IMR-90 (cell line): ENCODE results near the gene PIK3CA. TPM values are rescaled to one million over a fixed set of nuclear protein-coding genes. Genes with fewer than 3 reads are reported as not detected.

Source experiments
- ATAC-seq: fragments of 200-7000 bp; cut with Tn5 transposase; 2 replicates; pipeline ENCODE4 v1.9.1; 2020; ENCODE audit warnings: low read depth, mild to moderate bottlenecking, moderate library complexity
- BruUV-seq: library from RNA; stranded (reverse); fragments of 400-500 nt; replicated peaks from 2 replicates; lab custom pipeline; 2021; lab: Mats Ljungman, UMichigan
- CTCF ChIA-PET: fragments of 300-600 bp; formaldehyde crosslinking; extraction: SDS; loops from one replicate; lab custom pipeline; 2021; ENCODE audit warnings: antibody characterized with exemption; lab: Yijun Ruan, JAX
- POLR2A ChIA-PET: fragments of 300-600 bp; sonication (Branson Sonifier 250); formaldehyde crosslinking; loops from one replicate; lab custom pipeline; 2022; ENCODE audit warnings: antibody characterized with exemption; ENCODE audit not compliant: unreplicated experiment; lab: Charles Lee
- DNase-seq: peaks from one replicate; pipeline ENCODE4 v3.0.0; 2013
- H2AFZ ChIP-seq: replicated peaks from 2 replicates; pipeline ENCODE3; 2013; ENCODE audit warnings: low read length, mild to moderate bottlenecking; ENCODE audit not compliant: poor library complexity
- H2AK5ac ChIP-seq: 2 replicates; pipeline ENCODE4 v1.6.1; 2013; ENCODE audit warnings: low read depth, low read length, inconsistent platforms
- H2AK9ac ChIP-seq: replicated peaks from 2 replicates; pipeline ENCODE3; 2013; ENCODE audit warnings: mild to moderate bottlenecking, low read depth, low read length, moderate library complexity; ENCODE audit not compliant: poor library complexity
- H2BK120ac ChIP-seq: 2 replicates; pipeline ENCODE4 v1.6.1; 2013; ENCODE audit warnings: low read depth, low read length, inconsistent platforms
- H2BK15ac ChIP-seq: 3 replicates; pipeline ENCODE4 v1.6.1; 2013; ENCODE audit warnings: low read depth, low read length, inconsistent platforms
- H2BK20ac ChIP-seq: 2 replicates; pipeline ENCODE4 v1.6.1; 2013; ENCODE audit warnings: low read depth, mild to moderate bottlenecking, inconsistent platforms, low read length, moderate library complexity
- H2BK5ac ChIP-seq: 2 replicates; pipeline ENCODE4 v1.6.1; 2013; ENCODE audit warnings: mild to moderate bottlenecking, low read depth, low read length, inconsistent platforms; ENCODE audit not compliant: poor library complexity, severe bottlenecking
- H3K14ac ChIP-seq: replicated peaks from 2 replicates; pipeline ENCODE4 v1.6.1; 2013; ENCODE audit warnings: low read depth, low read length, inconsistent platforms
- H3K18ac ChIP-seq: 2 replicates; pipeline ENCODE4 v1.6.1; 2013; ENCODE audit warnings: low read depth, low read length, control low read depth
- H3K23ac ChIP-seq: 2 replicates; pipeline ENCODE4 v1.6.1; 2013; ENCODE audit warnings: low read depth, low read length, inconsistent platforms
- H3K27ac ChIP-seq: 2 replicates; pipeline ENCODE4 v1.5.1; 2013; ENCODE audit warnings: mild to moderate bottlenecking, control low read depth, low read length; ENCODE audit not compliant: insufficient read depth
- H3K27me3 ChIP-seq: 2 replicates; pipeline ENCODE4 v1.6.1; 2013; ENCODE audit warnings: low read length; ENCODE audit not compliant: control insufficient read depth, insufficient read depth
- H3K36me3 ChIP-seq: 2 replicates; pipeline ENCODE4 v1.6.1; 2013; ENCODE audit warnings: low read length, mixed read lengths; ENCODE audit not compliant: control insufficient read depth, insufficient read depth
- H3K4ac ChIP-seq: 2 replicates; pipeline ENCODE4 v1.6.1; 2013; ENCODE audit warnings: low read depth, low read length, inconsistent platforms
- H3K4me1 ChIP-seq: 2 replicates; pipeline ENCODE4 v1.6.1; 2013; ENCODE audit warnings: low read length, mixed read lengths; ENCODE audit not compliant: control insufficient read depth, insufficient read depth
- H3K4me2 ChIP-seq: 2 replicates; pipeline ENCODE4 v1.6.1; 2013; ENCODE audit warnings: low read depth, mild to moderate bottlenecking, control low read depth, low read length, moderate library complexity
- H3K4me3 ChIP-seq: 2 replicates; pipeline ENCODE4 v1.5.1; 2013; ENCODE audit warnings: low read depth, mild to moderate bottlenecking, control low read depth, low read length, moderate library complexity; ENCODE audit not compliant: insufficient read depth
- H3K56ac ChIP-seq: 2 replicates; pipeline ENCODE4 v1.6.1; 2013; ENCODE audit warnings: low read length, inconsistent platforms; ENCODE audit not compliant: insufficient read depth; ENCODE audit errors: extremely low read depth
- H3K79me1 ChIP-seq, 2 experiments: 2 replicates each; pipeline ENCODE4 v1.6.1; 2013; ENCODE audit warnings: low read length in 2 of 2, inconsistent platforms in 1 of 2, low read depth in 1 of 2
- H3K9ac ChIP-seq: 2 replicates; pipeline ENCODE4 v1.6.1; 2013; ENCODE audit warnings: low read depth, low read length, control low read depth
- H3K9me1 ChIP-seq: 2 replicates; pipeline ENCODE4 v1.6.1; 2013; ENCODE audit warnings: low read length, inconsistent platforms; ENCODE audit not compliant: insufficient read depth
- H3K9me3 ChIP-seq: 2 replicates; pipeline ENCODE4 v1.6.1; 2013; ENCODE audit warnings: low read length; ENCODE audit not compliant: control insufficient read depth, insufficient read depth
- H4K20me1 ChIP-seq: 2 replicates; pipeline ENCODE4 v1.6.1; 2013; ENCODE audit warnings: low read length, inconsistent platforms; ENCODE audit not compliant: insufficient read depth
- H4K5ac ChIP-seq: 2 replicates; pipeline ENCODE4 v1.6.1; 2013; ENCODE audit warnings: mild to moderate bottlenecking, low read depth, low read length, control low read depth
- H4K8ac ChIP-seq, 2 experiments: 2 replicates each; pipeline ENCODE4 v1.6.1; 2013; ENCODE audit warnings: low read depth in 2 of 2, low read length in 2 of 2, control low read depth in 1 of 2, inconsistent platforms in 1 of 2
- H4K91ac ChIP-seq: 2 replicates; pipeline ENCODE4 v1.6.1; 2013; ENCODE audit warnings: low read depth, low read length, inconsistent platforms; ENCODE audit not compliant: insufficient read depth
- BHLHE40 ChIP-seq: fragments of 150-350 bp; IDR thresholded peaks from 2 replicates; pipeline ENCODE4 v1.6.1; 2016; ENCODE audit warnings: mild to moderate bottlenecking, low read depth, low read length
- CEBPB ChIP-seq: IDR thresholded peaks from 2 replicates; pipeline ENCODE4 v1.6.1; 2012; ENCODE audit warnings: low read depth, low read length, improper control_type of control experiment
- CHD1 ChIP-seq: IDR thresholded peaks from 2 replicates; pipeline ENCODE4 v1.6.1; 2012; ENCODE audit warnings: low read depth, low read length, improper control_type of control experiment
- MAZ ChIP-seq: IDR thresholded peaks from 2 replicates; pipeline ENCODE4 v1.6.1; 2012; ENCODE audit warnings: low read depth, mild to moderate bottlenecking, low read length, improper control_type of control experiment, moderate library complexity, borderline replicate concordance
- MXI1 ChIP-seq: IDR thresholded peaks from 2 replicates; pipeline ENCODE4 v1.6.1; 2012; ENCODE audit warnings: low read depth, mild to moderate bottlenecking, low read length, moderate library complexity, borderline replicate concordance
- NFE2L2 ChIP-seq: fragments of 150-350 bp; IDR thresholded peaks from 2 replicates; pipeline ENCODE4 v1.6.1; 2016; ENCODE audit warnings: low read depth, mild to moderate bottlenecking, low read length
- POLR2A ChIP-seq: IDR thresholded peaks from 2 replicates; pipeline ENCODE4 v1.6.1; 2012; ENCODE audit warnings: mild to moderate bottlenecking, low read depth, low read length
- RCOR1 ChIP-seq: IDR thresholded peaks from 2 replicates; pipeline ENCODE4 v1.6.1; 2012; ENCODE audit warnings: mild to moderate bottlenecking, low read length, improper control_type of control experiment; ENCODE audit not compliant: insufficient replicate concordance
- SMC3 ChIP-seq: fragments of 150-350 bp; IDR thresholded peaks from 2 replicates; pipeline ENCODE4 v1.6.1; 2016; ENCODE audit warnings: low read depth, mild to moderate bottlenecking, antibody characterized with exemption, low read length, moderate library complexity
- WGBS, 2 experiments: methylation state at CpG; one replicate each; pipeline versions ENCODE4 v1.1.5 to v1.1.7; 2013; ENCODE audit warnings: missing lambda C conversion rate in 2 of 2; ENCODE audit not compliant: insufficient read length in 1 of 2; ENCODE audit errors: extremely low coverage in 2 of 2; 5-methylcytosine and 5-hydroxymethylcytosine counted together
- dilution Hi-C: fragments of 300-500 bp; cut with HindIII; formaldehyde crosslinking; loops from one replicate; pipeline ENCODE4 v1.14.3; 2018; ENCODE audit warnings: low sequenced_read_pairs; ENCODE audit not compliant: unreplicated experiment
- in situ Hi-C: fragments of 300-500 bp; cut with MboI; formaldehyde crosslinking; loops from 3 replicates; pipeline ENCODE4 v1.14.3; 2019; ENCODE audit warnings: low sequenced_read_pairs, inconsistent platforms, mixed read lengths
- intact Hi-C: fragments of 100-400 bp; cut with micrococcal nuclease; formaldehyde crosslinking; loops from 2 replicates; pipeline ENCODE4 v1.10.0; 2022
- polyA plus RNA-seq, 3 experiments: library from polyadenylated mRNA; depleted of rRNA; stranded (reverse); fragments of >200 nt; gene quantifications; 2 replicates each; pipeline ENCODE4 v1.2.3, GENCODE V29; 2012; ENCODE audit warnings: low replicate concordance in 1 of 3
- total RNA-seq: library from RNA; depleted of rRNA; stranded (reverse); fragments of >200 nt; gene quantifications from 2 replicates; pipeline ENCODE4 v1.2.3, GENCODE V29; 2012
- TF ChIP-seq, protein P1 (sequence below): fragments of 150-350 bp; IDR thresholded peaks from 2 replicates; pipeline ENCODE4 v1.6.1; 2016; ENCODE audit warnings: low read depth, mild to moderate bottlenecking, low read length, moderate library complexity, borderline replicate concordance
- TF ChIP-seq, protein P2 (sequence below): fragments of 150-350 bp; IDR thresholded peaks from 2 replicates; pipeline ENCODE4 v1.6.1; 2017; ENCODE audit warnings: mild to moderate bottlenecking, antibody characterized with exemption, low read length, low read depth

Gene PIK3CA
- total and polyA plus RNA-seq, 2 of the 4 experiments (the other 2 are of a cell fraction) = 5.7 to 22.4 TPM

DNA sequence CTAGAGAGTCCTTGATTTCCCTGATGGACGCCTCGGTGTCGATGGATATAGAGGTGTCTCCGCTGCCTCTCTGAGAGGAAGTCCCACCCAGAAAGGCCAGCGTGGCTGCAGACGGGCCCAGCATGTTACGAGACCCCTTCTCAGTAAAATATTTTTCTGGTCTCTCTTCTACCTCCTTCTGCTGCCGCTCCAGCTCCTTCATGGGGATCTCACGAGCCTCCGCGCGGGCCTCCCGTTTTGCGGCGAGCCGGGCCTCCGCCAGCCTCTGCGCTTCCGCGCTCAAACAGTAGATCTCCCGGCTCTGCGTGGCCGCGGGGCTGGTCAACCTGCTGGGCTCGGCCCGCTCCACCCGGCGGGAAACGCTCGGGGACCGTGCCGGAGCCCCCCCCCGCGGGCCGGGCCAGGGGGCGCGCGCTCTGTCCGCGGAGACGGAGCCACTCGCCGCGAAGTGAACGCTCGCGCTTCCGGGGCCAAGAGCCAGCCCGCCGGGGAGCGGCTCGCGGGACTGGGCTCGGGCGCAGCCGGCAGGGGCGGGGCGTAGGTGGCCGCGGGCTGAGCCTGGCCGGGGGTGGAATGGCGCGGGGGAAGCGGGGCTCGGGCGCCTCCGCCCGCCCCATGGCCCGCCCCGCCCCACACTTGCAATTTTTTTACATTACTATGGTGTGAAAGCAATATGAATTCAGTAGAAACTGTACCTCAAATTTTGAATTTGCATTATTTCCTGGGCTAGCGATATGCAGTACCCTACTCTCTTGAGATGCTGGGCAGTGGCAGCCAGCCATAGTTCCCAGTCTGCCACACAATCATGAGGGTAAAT lies 113.0 kb downstream of the PIK3CA start:
- ATAC-seq (peak; percentile 99), DNase-seq (peak; percentile 48)
- no peak overlapping the region for H3K23ac ChIP-seq
- no peaks in the 10 kb centered on the region for H3K9me1 ChIP-seq
- no peak overlapping the region for H2BK20ac ChIP-seq
- H3K4me3 ChIP-seq = peak overlapping the region; percentile 54
- TF ChIP-seq MAZ = no peak; the same call in 1 of the 2 replicates
- TF ChIP-seq, protein P1, sequence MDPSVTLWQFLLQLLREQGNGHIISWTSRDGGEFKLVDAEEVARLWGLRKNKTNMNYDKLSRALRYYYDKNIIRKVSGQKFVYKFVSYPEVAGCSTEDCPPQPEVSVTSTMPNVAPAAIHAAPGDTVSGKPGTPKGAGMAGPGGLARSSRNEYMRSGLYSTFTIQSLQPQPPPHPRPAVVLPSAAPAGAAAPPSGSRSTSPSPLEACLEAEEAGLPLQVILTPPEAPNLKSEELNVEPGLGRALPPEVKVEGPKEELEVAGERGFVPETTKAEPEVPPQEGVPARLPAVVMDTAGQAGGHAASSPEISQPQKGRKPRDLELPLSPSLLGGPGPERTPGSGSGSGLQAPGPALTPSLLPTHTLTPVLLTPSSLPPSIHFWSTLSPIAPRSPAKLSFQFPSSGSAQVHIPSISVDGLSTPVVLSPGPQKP = no peak
- TF ChIP-seq CEBPB = no peak
- TF ChIP-seq NFE2L2 = no peak
- TF ChIP-seq, protein P2, sequence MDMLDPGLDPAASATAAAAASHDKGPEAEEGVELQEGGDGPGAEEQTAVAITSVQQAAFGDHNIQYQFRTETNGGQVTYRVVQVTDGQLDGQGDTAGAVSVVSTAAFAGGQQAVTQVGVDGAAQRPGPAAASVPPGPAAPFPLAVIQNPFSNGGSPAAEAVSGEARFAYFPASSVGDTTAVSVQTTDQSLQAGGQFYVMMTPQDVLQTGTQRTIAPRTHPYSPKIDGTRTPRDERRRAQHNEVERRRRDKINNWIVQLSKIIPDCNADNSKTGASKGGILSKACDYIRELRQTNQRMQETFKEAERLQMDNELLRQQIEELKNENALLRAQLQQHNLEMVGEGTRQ = no peak
- TF ChIP-seq MXI1 = no peak
- TF ChIP-seq SMC3 = no peak
- no peak for TF ChIP-seq RCOR1
- no peak for TF ChIP-seq CHD1
- TF ChIP-seq POLR2A = no peak
- TF ChIP-seq BHLHE40 = no peak
- intact Hi-C loops = no loop called here
- CTCF ChIA-PET = no interaction called here
- H4K8ac ChIP-seq = peak overlapping the region; percentile 49 to 61; a peak in 3 of 4 replicates
- H3K27ac ChIP-seq = no peak overlapping the region; the same call in 1 of the 2 replicates
- in situ Hi-C loops = no loop called here
- no peaks in the 10 kb centered on the region for H3K79me1 ChIP-seq
- H2BK120ac ChIP-seq = no peak overlapping the region; the same call in 1 of the 2 replicates
- no peak overlapping the region for H3K56ac ChIP-seq
- H3K27me3 ChIP-seq = peaks cover under 1% of the 10 kb centered on the region; the same call in 1 of the 2 replicates
- peak overlapping the region; percentile 89 for H3K4me2 ChIP-seq
- H2AK5ac ChIP-seq = no peak overlapping the region
- H2AK9ac ChIP-seq = peak overlapping the region; percentile 34
- H3K18ac ChIP-seq = no peak overlapping the region; the same call in 1 of the 2 replicates
- peak overlapping the region; percentile 91 for H2AFZ ChIP-seq
- H3K36me3 ChIP-seq = no peaks in the 10 kb centered on the region
- BruUV-seq = no TSS peak
- POLR2A ChIA-PET = no interaction called here
- WGBS, 2 experiments = 14% methylated on average over 17 of the region's 71 CpGs; no CpG with 5 or more reads in 1 of the 2 experiments
- H3K9me3 ChIP-seq = peaks cover 3% of the 10 kb centered on the region; the same call in 1 of the 2 replicates
- H3K4me1 ChIP-seq = no peaks in the 10 kb centered on the region
- dilution Hi-C loops = no loop called here
- 0 out of 2 replicates have a peak overlapping the region, but pooled peaks have one; percentile 3 for H3K14ac ChIP-seq
- peak overlapping the region; percentile 53 for H3K9ac ChIP-seq
- H2BK5ac ChIP-seq = no peak overlapping the region
- H2BK15ac ChIP-seq = no peak overlapping the region
- no peak overlapping the region; the same call in 1 of the 2 replicates for H3K4ac ChIP-seq
- H4K20me1 ChIP-seq = no peaks in the 10 kb centered on the region
- peak overlapping the region; percentile 38; the same call in 1 of the 2 replicates for H4K5ac ChIP-seq
- H4K91ac ChIP-seq = 0 out of 2 replicates have a peak overlapping the region, but pooled peaks have one; percentile 28
